ENCODE results near the gene PRR3.
A peak's percentile ranks its signal among the peaks of the same experiment; 100 is the strongest.

The PRR3 gene

DNA sequence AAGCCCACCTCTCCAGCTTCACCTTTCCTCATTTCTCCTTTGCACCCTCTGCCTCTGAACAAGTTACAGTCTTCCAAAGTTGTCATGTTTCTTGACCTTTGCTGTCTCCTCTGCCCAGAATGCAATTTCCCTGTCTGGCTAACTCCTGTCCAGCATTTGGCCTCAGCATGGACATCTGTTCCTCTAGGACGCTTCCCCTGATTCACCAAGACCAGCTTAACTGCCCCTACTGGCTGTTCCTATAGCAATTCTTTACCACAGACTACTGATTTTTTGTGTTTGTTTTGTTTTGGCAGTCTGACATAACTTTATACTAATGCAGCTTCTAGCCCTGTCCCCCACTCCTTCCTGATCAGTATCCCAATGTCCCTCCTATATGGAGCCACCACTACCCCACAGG is 14.2 kb upstream of the PRR3 start:
- TF ChIP-seq, protein P1, sequence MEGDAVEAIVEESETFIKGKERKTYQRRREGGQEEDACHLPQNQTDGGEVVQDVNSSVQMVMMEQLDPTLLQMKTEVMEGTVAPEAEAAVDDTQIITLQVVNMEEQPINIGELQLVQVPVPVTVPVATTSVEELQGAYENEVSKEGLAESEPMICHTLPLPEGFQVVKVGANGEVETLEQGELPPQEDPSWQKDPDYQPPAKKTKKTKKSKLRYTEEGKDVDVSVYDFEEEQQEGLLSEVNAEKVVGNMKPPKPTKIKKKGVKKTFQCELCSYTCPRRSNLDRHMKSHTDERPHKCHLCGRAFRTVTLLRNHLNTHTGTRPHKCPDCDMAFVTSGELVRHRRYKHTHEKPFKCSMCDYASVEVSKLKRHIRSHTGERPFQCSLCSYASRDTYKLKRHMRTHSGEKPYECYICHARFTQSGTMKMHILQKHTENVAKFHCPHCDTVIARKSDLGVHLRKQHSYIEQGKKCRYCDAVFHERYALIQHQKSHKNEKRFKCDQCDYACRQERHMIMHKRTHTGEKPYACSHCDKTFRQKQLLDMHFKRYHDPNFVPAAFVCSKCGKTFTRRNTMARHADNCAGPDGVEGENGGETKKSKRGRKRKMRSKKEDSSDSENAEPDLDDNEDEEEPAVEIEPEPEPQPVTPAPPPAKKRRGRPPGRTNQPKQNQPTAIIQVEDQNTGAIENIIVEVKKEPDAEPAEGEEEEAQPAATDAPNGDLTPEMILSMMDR (IDR thresholded peaks at IDR 0.05), result no peak
- Mint-ChIP-seq H3K27me3 (ENCODE audit: low read depth, poor library complexity) (peaks cover 16% of the 10 kb centered on the region), H3K27ac (no peak overlapping the region), H3K36me3 (ENCODE audit: low read depth) (peaks cover 4% of the 10 kb centered on the region), H3K4me1 (peaks cover 15% of the 10 kb centered on the region), H3K9me3 (no peaks in the 10 kb centered on the region), H3K4me3 (peak overlapping the region; percentile 80)
- DNase-seq, result no peak

DNA sequence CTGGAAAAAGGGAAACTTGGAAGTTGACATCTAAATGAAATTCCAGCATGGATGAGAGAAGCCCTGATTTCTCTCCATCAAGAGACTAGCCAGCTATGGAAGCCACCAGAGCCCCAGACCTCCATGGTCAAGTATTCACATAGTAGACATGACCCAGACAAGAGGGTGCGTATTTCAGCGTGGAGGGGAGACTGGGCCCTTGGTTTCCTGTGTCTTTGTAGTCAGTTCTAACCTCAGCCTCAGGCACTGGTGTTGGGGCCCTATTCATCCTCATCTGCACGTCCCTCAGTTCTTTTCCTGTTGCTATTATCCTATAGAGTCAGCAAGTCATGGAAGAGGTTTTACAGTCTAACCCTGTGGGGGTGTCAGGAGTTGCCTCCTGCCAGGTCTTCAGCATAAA is 13.3 kb upstream of the PRR3 start:
- Mint-ChIP-seq H3K36me3 (ENCODE audit: low read depth) (peaks cover 10% of the 10 kb centered on the region), H3K27ac (no peak overlapping the region), H3K4me1 (peaks cover 15% of the 10 kb centered on the region), H3K4me3 (no peak overlapping the region), H3K9me3 (no peaks in the 10 kb centered on the region), H3K27me3 (ENCODE audit: low read depth, poor library complexity) (peaks cover 16% of the 10 kb centered on the region)
- TF ChIP-seq, protein P1 (IDR thresholded peaks at IDR 0.05), result no peak
- no peak for DNase-seq

DNA sequence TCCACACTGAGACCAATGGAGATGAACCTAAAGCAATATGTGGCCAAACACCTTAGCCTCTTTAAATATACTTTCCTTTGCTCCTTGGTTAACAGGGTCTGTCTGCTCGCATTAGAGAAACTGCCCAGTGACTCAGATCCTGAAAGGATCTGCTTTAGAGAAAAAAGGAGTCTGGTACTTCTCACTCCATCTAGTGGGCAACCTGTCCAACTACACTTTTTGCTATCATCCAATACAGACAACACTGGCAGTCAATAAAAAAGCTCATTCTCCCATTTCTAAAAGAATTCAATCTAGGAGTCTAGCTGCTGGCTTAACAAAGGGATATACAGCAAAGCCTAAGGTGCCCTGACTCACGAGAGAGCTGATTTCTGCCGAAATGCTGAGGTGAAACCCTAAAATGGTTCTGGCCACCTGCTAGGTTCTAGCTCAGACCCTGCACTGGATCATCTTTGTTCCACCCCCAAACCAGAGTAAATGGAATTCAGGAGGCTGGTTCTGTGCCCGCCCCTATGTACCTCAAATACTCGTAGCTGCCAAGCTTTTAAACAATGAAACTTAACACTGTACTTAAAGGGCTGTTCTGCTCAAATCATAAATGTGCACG is 12.3 kb upstream of the PRR3 start:
- Mint-ChIP-seq H3K4me1 (peaks cover 15% of the 10 kb centered on the region), H3K27me3 (ENCODE audit: low read depth, poor library complexity) (peaks cover 16% of the 10 kb centered on the region), H3K9me3 (no peaks in the 10 kb centered on the region), H3K36me3 (ENCODE audit: low read depth) (peaks cover 18% of the 10 kb centered on the region), H3K27ac (no peak overlapping the region), H3K4me3 (no peak overlapping the region)
- DNase-seq, result peak; percentile 14
- TF ChIP-seq, protein P1 (IDR thresholded peaks at IDR 0.05), result peak; percentile 71

DNA sequence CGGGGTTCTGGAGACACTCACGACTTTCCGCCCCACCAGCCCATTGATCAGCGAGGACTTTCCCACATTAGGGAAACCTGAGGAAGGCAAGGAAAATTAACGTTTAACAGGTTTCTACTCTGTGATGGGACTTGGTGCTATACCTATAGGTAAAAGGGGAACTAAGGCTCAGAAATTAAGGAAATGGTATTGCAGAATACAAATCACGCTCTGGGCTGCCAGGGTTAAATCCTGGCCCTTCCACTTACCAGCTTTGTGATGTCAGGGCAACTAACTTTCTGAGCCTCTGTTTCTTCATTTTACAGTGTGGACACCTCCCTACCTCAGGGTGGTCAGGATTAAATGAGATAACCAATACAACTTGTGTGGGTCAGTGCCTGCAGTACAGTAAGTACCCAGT is 9.6 kb upstream of the PRR3 start:
- Mint-ChIP-seq H3K27ac (no peak overlapping the region), H3K27me3 (ENCODE audit: low read depth, poor library complexity) (peaks cover 12% of the 10 kb centered on the region), H3K4me3 (no peak overlapping the region), H3K36me3 (ENCODE audit: low read depth) (peaks cover 40% of the 10 kb centered on the region), H3K4me1 (peaks cover 6% of the 10 kb centered on the region), H3K9me3 (no peaks in the 10 kb centered on the region)
- TF ChIP-seq, protein P1 (IDR thresholded peaks at IDR 0.05), result no peak
- no peak for DNase-seq

DNA sequence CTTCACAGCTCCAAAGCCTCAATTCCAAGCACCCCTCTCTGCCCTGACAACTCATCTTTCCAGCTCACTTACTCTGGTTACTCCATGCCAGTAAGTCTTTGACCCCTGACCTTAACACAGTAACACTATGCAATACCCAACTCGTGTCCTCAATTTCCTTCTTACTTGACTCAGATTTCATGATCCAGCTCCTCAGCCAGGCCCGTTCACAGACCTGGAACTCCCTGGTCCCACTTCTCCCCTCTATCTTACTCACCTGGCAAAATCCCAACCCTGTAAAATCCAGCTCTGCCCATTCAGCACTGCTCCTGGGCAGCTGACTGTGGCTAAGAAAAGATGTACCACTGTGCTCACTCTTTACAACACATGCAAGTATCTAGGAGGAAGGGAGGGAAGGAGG is 8.7 kb upstream of the PRR3 start:
- H3K36me3 Mint-ChIP-seq (ENCODE audit: low read depth), result peaks cover 49% of the 10 kb centered on the region
- no peak for DNase-seq
- H3K27me3 Mint-ChIP-seq (ENCODE audit: low read depth, poor library complexity), result peaks cover 7% of the 10 kb centered on the region
- H3K27ac Mint-ChIP-seq, result no peak overlapping the region
- H3K4me3 Mint-ChIP-seq, result no peak overlapping the region
- H3K4me1 Mint-ChIP-seq, result peaks cover under 1% of the 10 kb centered on the region
- H3K9me3 Mint-ChIP-seq, result no peaks in the 10 kb centered on the region
- TF ChIP-seq, protein P1 (IDR thresholded peaks at IDR 0.05), result no peak

DNA sequence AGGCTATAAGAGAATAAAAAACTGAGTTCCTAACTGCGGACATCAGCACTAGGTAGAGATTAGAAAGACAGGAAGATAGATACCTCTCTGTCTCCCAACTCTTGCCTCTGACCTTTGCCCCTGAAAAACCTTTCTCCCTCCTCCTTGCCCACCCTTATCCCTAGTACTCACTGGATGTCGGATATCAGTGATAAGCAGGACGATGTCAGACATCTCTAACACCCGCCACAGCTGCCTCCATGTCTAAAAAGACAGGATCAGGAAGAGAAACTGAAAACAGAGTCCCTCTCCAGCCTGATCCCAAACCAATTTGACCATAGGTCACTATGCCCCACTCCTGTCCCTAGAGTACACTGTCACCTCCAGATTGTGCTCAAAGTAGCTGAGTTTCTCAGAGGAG is 2.7 kb upstream of the PRR3 start:
- peaks cover 46% of the 10 kb centered on the region for H3K4me1 Mint-ChIP-seq
- no peaks in the 10 kb centered on the region for H3K9me3 Mint-ChIP-seq
- H3K36me3 Mint-ChIP-seq (ENCODE audit: low read depth), result peaks cover 47% of the 10 kb centered on the region
- DNase-seq, result no peak
- peak overlapping the region; percentile 99 for H3K4me3 Mint-ChIP-seq
- H3K27ac Mint-ChIP-seq, result peak overlapping the region; percentile 100
- TF ChIP-seq, protein P1 (IDR thresholded peaks at IDR 0.05), result no peak
- H3K27me3 Mint-ChIP-seq (ENCODE audit: low read depth, poor library complexity), result no peaks in the 10 kb centered on the region
